B cell (primary cell): Measurements from ENCODE around the gene CRIM1. TPM values are rescaled to one million over a fixed set of nuclear protein-coding genes. Genes with fewer than 3 reads are reported as not detected.
A peak's percentile ranks its signal among the peaks of the same experiment; 100 is the strongest.

Experiments used
- ATAC-seq: fragments of 200-7000 bp; cut with Tn5 transposase; one replicate; pipeline ENCODE4 v1.10.0; 2021; ENCODE audit warnings: low read depth, mild to moderate bottlenecking, moderate number of reproducible peaks, moderate library complexity
- CTCF ChIA-PET: fragments of 350-600 bp; sonication (Branson Sonifier 250); formaldehyde crosslinking; loops from one replicate; lab custom pipeline; 2021; ENCODE audit warnings: antibody characterized with exemption, inconsistent platforms; lab: Charles Lee
- POLR2A ChIA-PET: fragments of 350-600 bp; sonication (Branson Sonifier 250); formaldehyde crosslinking; loops from one replicate; lab custom pipeline; 2021; ENCODE audit warnings: antibody characterized with exemption; lab: Charles Lee
- DNase-seq: peaks from one replicate; pipeline ENCODE4 v3.0.0; 2013
- H2AFZ ChIP-seq: 2 replicates; pipeline ENCODE4 v1.6.1; 2012; ENCODE audit warnings: mild to moderate bottlenecking, low read depth, low read length; ENCODE audit not compliant: insufficient read depth, poor library complexity, severe bottlenecking
- H3K27ac ChIP-seq, 2 donors: 1 replicate in 1 of 2; 2 replicates in 1 of 2; pipeline ENCODE4 v1.5.1; 2012 to 2013; ENCODE audit warnings: low read length in 2 of 2, mild to moderate bottlenecking in 2 of 2, moderate library complexity in 1 of 2
- H3K27me3 ChIP-seq, 4 experiments: fragments of 200-600 bp in 1 of 4; sonication (generic) in 1 of 4; replicated peaks in 1 of 4; 1 replicate in 2 of 4; 2 replicates in 2 of 4; pipeline versions ENCODE4 v1.6.1 to v1.7.0; 2013 to 2016; ENCODE audit warnings: low read length in 3 of 4, mild to moderate bottlenecking in 2 of 4, mixed read lengths in 1 of 4, moderate library complexity in 1 of 4; ENCODE audit not compliant: insufficient read depth in 4 of 4, control insufficient read depth in 3 of 4; ENCODE audit errors: control extremely low read depth in 1 of 4
- H3K36me3 ChIP-seq, 2 experiments: replicated peaks in 1 of 2; 1 replicate in 1 of 2; 2 replicates in 1 of 2; pipeline versions ENCODE4 v1.6.1 to v1.7.1; 2013; ENCODE audit warnings: low read length in 1 of 2; ENCODE audit not compliant: insufficient read depth in 2 of 2, control insufficient read depth in 1 of 2; ENCODE audit errors: control extremely low read depth in 1 of 2, extremely low read depth in 1 of 2
- H3K4me1 ChIP-seq, 2 donors: fragments of 200-600 bp in 1 of 2; sonication (generic) in 1 of 2; 1 replicate in 1 of 2; 2 replicates in 1 of 2; pipeline versions ENCODE4 v1.5.1 to v1.6.1; 2013 to 2017; ENCODE audit warnings: low read length in 2 of 2; ENCODE audit not compliant: control insufficient read depth in 2 of 2, insufficient read depth in 2 of 2
- H3K4me2 ChIP-seq: replicated peaks from 2 replicates; pipeline ENCODE3; 2012; ENCODE audit warnings: mild to moderate bottlenecking, low read depth, low read length; ENCODE audit not compliant: poor library complexity, severe bottlenecking
- H3K4me3 ChIP-seq, 5 experiments: fragments of 200-600 bp in 1 of 5; sonication (generic) in 1 of 5; 1 replicate in 3 of 5; 2 replicates in 2 of 5; pipeline versions ENCODE4 v1.5.1 to v1.7.0; 2011 to 2016; ENCODE audit warnings: low read length in 4 of 5, mild to moderate bottlenecking in 4 of 5, low read depth in 2 of 5, control low read depth in 1 of 5, moderate library complexity in 1 of 5; ENCODE audit not compliant: insufficient read depth in 1 of 5; ENCODE audit errors: control extremely low read depth in 1 of 5, extremely low read depth in 1 of 5
- H3K79me2 ChIP-seq: fragments of 200-600 bp; sonication (generic); one replicate; pipeline ENCODE4 v1.6.0; 2016; ENCODE audit warnings: low read length; ENCODE audit not compliant: control insufficient read depth, insufficient read depth
- H3K9ac ChIP-seq: fragments of 200-600 bp; sonication (generic); 2 replicates; pipeline ENCODE4 v1.6.1; 2017; ENCODE audit warnings: mild to moderate bottlenecking, low read length, moderate library complexity
- H3K9me3 ChIP-seq, 3 donors: one replicate each; pipeline versions ENCODE4 v1.6.1 to v1.7.1; 2013; ENCODE audit warnings: low read length in 2 of 3; ENCODE audit not compliant: control insufficient read depth in 2 of 3, insufficient read depth in 1 of 3; ENCODE audit errors: control extremely low read depth in 1 of 3
- H4K20me1 ChIP-seq: 2 replicates; pipeline ENCODE4 v1.6.0; 2012; ENCODE audit warnings: mild to moderate bottlenecking, low read length; ENCODE audit not compliant: insufficient read depth, control insufficient read depth, poor library complexity, severe bottlenecking
- H3K27ac Mint-ChIP-seq: one replicate; pipeline ENCODE4 v1.8.0; 2021; ENCODE audit warnings: mixed read lengths
- H3K27me3 Mint-ChIP-seq: one replicate; pipeline ENCODE4 v1.8.0; 2021; ENCODE audit warnings: mixed read lengths
- H3K4me1 Mint-ChIP-seq: one replicate; pipeline ENCODE4 v1.8.0; 2021; ENCODE audit warnings: mixed read lengths
- H3K4me3 Mint-ChIP-seq: one replicate; pipeline ENCODE4 v1.8.0; 2021; ENCODE audit warnings: mixed read lengths
- H3K9me3 Mint-ChIP-seq: one replicate; pipeline ENCODE4 v1.8.0; 2022; ENCODE audit warnings: mixed read lengths; ENCODE audit not compliant: insufficient read depth
- CTCF ChIP-seq: fragments of 200-600 bp; IDR thresholded peaks from one replicate; pipeline ENCODE4 v1.8.0; 2022; ENCODE audit warnings: antibody characterized with exemption, mild to moderate bottlenecking
- EZH2 ChIP-seq: IDR thresholded peaks from 2 replicates; pipeline ENCODE4 v1.6.1; 2012; ENCODE audit warnings: borderline replicate concordance, low read depth, mild to moderate bottlenecking, moderate library complexity, low read length; ENCODE audit not compliant: insufficient read depth, poor library complexity, severe bottlenecking
- WGBS: methylation state at CpG from one replicate; pipeline ENCODE4 v1.1.5; 2013; ENCODE audit warnings: missing lambda C conversion rate; ENCODE audit not compliant: insufficient coverage; 5-methylcytosine and 5-hydroxymethylcytosine counted together
- intact Hi-C: fragments of 100-400 bp; cut with micrococcal nuclease; formaldehyde crosslinking; loops from one replicate; pipeline ENCODE4 v1.10.0; 2022
- polyA plus RNA-seq: library from polyadenylated mRNA; depleted of rRNA; stranded (reverse); fragments of >200 nt; gene quantifications from 2 replicates; pipeline ENCODE4 v1.2.3, GENCODE V29; 2012
- total RNA-seq, 2 donors: library from RNA; stranded (reverse); fragments of 120-200 nt in 1 of 2; gene quantifications; 1 replicate in 1 of 2; 2 replicates in 1 of 2; pipeline versions ENCODE4 v1.2.3 to v1.2.4, GENCODE V29; 2013 to 2022

The CRIM1 gene
- total and polyA plus RNA-seq, 2 donors (not counting 1 experiment from before 2014, with no cell fraction given), result 1.3 to 5.0 TPM

GRCh38 chr2:36387258-36387916 is 31.8 kb downstream of the CRIM1 start:
- intact Hi-C loops, result no loop called here
- no peak for DNase-seq
- Mint-ChIP-seq H3K9me3 (no peaks in the 10 kb centered on the region), H3K27ac (no peak overlapping the region), H3K4me3 (no peak overlapping the region), H3K27me3 (peaks cover 10% of the 10 kb centered on the region), H3K4me1 (no peaks in the 10 kb centered on the region)
- no peak for TF ChIP-seq EZH2
- TF ChIP-seq CTCF, result no peak
- Histone ChIP-seq H3K9me3 (no peaks in the 10 kb centered on the region), H3K4me1 (no peaks in the 10 kb centered on the region), H3K27me3 (no peaks in the 10 kb centered on the region), H3K27ac (no peak overlapping the region), H3K4me2 (peak overlapping the region; percentile 7), H2AFZ (peak overlapping the region; percentile 41), H3K4me3 (no peak overlapping the region), H3K36me3 (no peaks in the 10 kb centered on the region), H4K20me1 (no peaks in the 10 kb centered on the region), H3K9ac (no peak overlapping the region), H3K79me2 (no peaks in the 10 kb centered on the region)
- ATAC-seq, result no peak
- ChIA-PET POLR2A (no interaction called here), CTCF (no interaction called here)
- 50% methylated on average over 2 of the region's 2 CpGs for WGBS

- Histone ChIP-seq H3K9me3 (no peaks in the 10 kb centered on the region), H3K4me2 (no peak overlapping the region), H3K79me2 (no peaks in the 10 kb centered on the region), H2AFZ (no peak overlapping the region), H4K20me1 (no peaks in the 10 kb centered on the region), H3K36me3 (no peaks in the 10 kb centered on the region), H3K27me3 (no peaks in the 10 kb centered on the region), H3K9ac (no peak overlapping the region), H3K4me1 (no peaks in the 10 kb centered on the region), H3K4me3 (no peak overlapping the region), H3K27ac (no peak overlapping the region)
- POLR2A ChIA-PET, result no interaction called here
- H3K27me3 Mint-ChIP-seq, result peaks cover 15% of the 10 kb centered on the region
- TF ChIP-seq CTCF (no peak), EZH2 (no peak)
- intact Hi-C loops, result no loop called here
- H3K9me3 Mint-ChIP-seq, result no peaks in the 10 kb centered on the region
- no CpG with 5 or more reads among the region's 3 CpGs for WGBS
- no peak for ATAC-seq
- CTCF ChIA-PET, result no interaction called here
- H3K4me1 Mint-ChIP-seq, result no peaks in the 10 kb centered on the region
- no peak overlapping the region for H3K27ac Mint-ChIP-seq
- no peak for DNase-seq
- H3K4me3 Mint-ChIP-seq, result no peak overlapping the region
These were observed 32.9 kb downstream of the CRIM1 start for GRCh38 chr2:36388472-36388871.
